ENCODE results near the gene IQSEC1. TPM values are rescaled to one million over a fixed set of nuclear protein-coding genes. Genes with fewer than 3 reads are reported as not detected.
A peak's percentile ranks its signal among the peaks of the same experiment; 100 is the strongest.

The IQSEC1 gene
- total RNA-seq, 2 donors from 2014 or later: 22.7 to 24.5 TPM

GRCh38 chr3:12954180-12954579 is 119.0 kb downstream of the IQSEC1 start:
- Mint-ChIP-seq H3K27me3 (ENCODE audit: insufficient read depth) (no peaks in the 10 kb centered on the region), H3K4me3 (no peak overlapping the region), H3K4me1 (no peaks in the 10 kb centered on the region), H3K27ac (no peak overlapping the region), H3K9me3 (no peaks in the 10 kb centered on the region), H3K36me3 (ENCODE audit: low read depth) (no peaks in the 10 kb centered on the region)
- Histone ChIP-seq H3K27me3 (ENCODE audit: control insufficient read depth, insufficient read depth, low read length, poor library complexity, severe bottlenecking) (no peaks in the 10 kb centered on the region), H3K27ac (ENCODE audit: low read depth, low read length) (no peak overlapping the region), H3K36me3 (ENCODE audit: control insufficient read depth, insufficient read depth, low read length) (no peaks in the 10 kb centered on the region), H3K9me3 (ENCODE audit: control insufficient read depth, low read length) (no peaks in the 10 kb centered on the region), H3K4me3 (ENCODE audit: low read length) (no peak overlapping the region), H3K9ac (ENCODE audit: extremely low read depth, low read length, poor library complexity, severe bottlenecking) (no peak overlapping the region), H3K4me1 (ENCODE audit: control insufficient read depth, insufficient read depth, low read length) (no peaks in the 10 kb centered on the region)
- TF ChIP-seq, protein P1, sequence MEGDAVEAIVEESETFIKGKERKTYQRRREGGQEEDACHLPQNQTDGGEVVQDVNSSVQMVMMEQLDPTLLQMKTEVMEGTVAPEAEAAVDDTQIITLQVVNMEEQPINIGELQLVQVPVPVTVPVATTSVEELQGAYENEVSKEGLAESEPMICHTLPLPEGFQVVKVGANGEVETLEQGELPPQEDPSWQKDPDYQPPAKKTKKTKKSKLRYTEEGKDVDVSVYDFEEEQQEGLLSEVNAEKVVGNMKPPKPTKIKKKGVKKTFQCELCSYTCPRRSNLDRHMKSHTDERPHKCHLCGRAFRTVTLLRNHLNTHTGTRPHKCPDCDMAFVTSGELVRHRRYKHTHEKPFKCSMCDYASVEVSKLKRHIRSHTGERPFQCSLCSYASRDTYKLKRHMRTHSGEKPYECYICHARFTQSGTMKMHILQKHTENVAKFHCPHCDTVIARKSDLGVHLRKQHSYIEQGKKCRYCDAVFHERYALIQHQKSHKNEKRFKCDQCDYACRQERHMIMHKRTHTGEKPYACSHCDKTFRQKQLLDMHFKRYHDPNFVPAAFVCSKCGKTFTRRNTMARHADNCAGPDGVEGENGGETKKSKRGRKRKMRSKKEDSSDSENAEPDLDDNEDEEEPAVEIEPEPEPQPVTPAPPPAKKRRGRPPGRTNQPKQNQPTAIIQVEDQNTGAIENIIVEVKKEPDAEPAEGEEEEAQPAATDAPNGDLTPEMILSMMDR (conservative IDR thresholded peaks at IDR 0.05): no peak
- 85 to 100% methylated on average over 2 to 6 of the region's 6 CpGs for WGBS, 2 experiments (ENCODE audit: insufficient coverage in 1 of 2, insufficient read length in 1 of 2)
- DNase-seq: no peak

DNA sequence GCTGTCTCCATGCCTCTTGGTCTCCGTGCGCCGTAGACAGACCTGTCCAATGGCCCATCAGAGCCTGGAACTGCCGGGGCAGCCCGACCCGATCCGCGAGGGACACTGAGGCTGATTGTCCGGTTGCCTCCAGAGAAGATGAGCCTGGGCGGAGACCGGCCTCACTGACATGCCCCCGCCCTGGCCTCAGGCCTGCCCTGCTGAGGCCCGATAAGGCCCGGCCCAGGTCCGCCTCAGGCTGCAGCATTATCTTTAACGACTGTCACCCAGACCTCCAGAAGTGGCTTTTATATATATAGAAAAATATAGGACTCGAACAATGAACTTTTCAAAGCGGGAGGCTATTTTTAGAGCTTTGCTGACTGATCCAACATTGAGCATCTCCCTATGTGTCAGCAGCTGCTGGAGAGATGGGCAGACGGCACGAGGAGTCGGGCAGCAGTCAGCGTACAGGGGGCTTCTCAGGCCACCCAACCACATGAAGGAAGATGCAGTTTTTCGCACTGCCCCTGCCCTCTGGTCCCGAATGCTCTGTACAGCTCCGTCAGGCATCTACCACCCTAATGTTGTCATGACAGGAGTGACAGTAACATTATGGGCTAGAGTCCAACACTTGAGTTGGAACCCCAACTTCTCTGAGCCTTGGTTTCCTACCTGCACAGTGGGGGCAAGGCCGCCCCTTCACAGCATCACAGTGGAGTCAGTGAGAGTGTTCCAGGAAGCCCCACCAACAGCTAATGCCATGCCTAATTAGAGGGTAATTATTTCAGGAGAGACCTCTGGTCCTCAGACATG is 119.8 kb downstream of the IQSEC1 start:
- Mint-ChIP-seq H3K36me3 (ENCODE audit: low read depth) (no peaks in the 10 kb centered on the region), H3K9me3 (no peaks in the 10 kb centered on the region), H3K4me1 (no peaks in the 10 kb centered on the region), H3K27me3 (ENCODE audit: insufficient read depth) (no peaks in the 10 kb centered on the region), H3K27ac (no peak overlapping the region), H3K4me3 (no peak overlapping the region)
- peak overlapping the region; percentile 38 for H3K27ac ChIP-seq (ENCODE audit: low read depth, low read length)
- H3K36me3 ChIP-seq (ENCODE audit: control insufficient read depth, insufficient read depth, low read length): no peaks in the 10 kb centered on the region
- H3K9ac ChIP-seq (ENCODE audit: extremely low read depth, low read length, poor library complexity, severe bottlenecking): no peak overlapping the region
- H3K4me1 ChIP-seq (ENCODE audit: control insufficient read depth, insufficient read depth, low read length): no peaks in the 10 kb centered on the region
- H3K4me3 ChIP-seq (ENCODE audit: low read length): no peak overlapping the region
- 96% methylated on average over 15 to 26 of the region's 26 CpGs for WGBS, 2 experiments (ENCODE audit: insufficient coverage in 1 of 2, insufficient read length in 1 of 2)
- no peak for DNase-seq
- no peaks in the 10 kb centered on the region for H3K9me3 ChIP-seq (ENCODE audit: control insufficient read depth, low read length)
- TF ChIP-seq, protein P1 (conservative IDR thresholded peaks at IDR 0.05): no peak
- H3K27me3 ChIP-seq (ENCODE audit: control insufficient read depth, insufficient read depth, low read length, poor library complexity, severe bottlenecking): no peaks in the 10 kb centered on the region

DNA sequence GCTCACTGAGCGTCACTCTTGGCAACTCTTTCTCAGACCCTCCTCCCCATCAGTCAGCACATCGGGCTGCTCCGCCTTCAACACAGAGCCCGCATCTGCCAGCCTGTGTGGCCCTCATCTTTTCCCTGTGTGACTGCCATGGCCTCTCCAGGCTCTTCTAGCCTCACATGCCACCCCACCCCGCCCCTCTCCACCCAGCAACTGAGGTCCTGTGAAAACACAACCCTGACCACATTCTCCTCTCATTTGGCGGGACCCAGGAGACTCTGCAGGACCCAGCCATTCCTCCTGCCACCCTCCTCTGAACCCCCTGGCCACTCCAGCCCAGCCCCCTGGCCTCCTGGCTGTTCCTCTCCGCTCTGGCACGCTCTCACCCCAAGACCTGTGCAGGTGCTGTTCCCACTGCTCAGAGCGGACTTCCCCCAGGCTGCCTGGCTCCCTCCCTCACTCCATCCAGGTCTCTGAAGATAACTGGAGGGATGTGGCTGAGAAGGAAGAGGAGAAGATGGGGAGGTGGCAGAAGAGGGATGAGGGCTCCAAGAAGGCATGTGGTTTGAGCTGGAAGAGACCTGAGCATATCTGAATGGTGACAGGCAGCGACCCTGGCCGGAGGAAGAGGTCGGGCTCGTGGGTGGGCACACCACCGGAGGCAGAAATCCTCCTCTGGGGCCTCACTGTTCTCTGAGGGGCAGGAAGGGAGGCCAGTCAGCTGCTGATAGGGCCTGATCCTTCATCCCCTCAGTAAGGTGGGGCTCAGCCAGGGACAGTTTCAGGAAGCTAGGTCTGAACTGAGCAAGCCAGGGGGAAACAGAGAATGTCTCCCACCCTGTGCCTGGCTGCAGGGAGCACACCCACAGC is 120.7 kb downstream of the IQSEC1 start:
- H3K9me3 Mint-ChIP-seq: no peaks in the 10 kb centered on the region
- H3K9me3 ChIP-seq (ENCODE audit: control insufficient read depth, low read length): no peaks in the 10 kb centered on the region
- TF ChIP-seq, protein P1 (conservative IDR thresholded peaks at IDR 0.05): no peak
- no peaks in the 10 kb centered on the region for H3K27me3 Mint-ChIP-seq (ENCODE audit: insufficient read depth)
- H3K4me1 Mint-ChIP-seq: no peaks in the 10 kb centered on the region
- no peak for DNase-seq
- WGBS, 2 experiments (ENCODE audit: insufficient coverage in 1 of 2, insufficient read length in 1 of 2): 87 to 92% methylated on average over 5 to 14 of the region's 14 CpGs
- H3K36me3 ChIP-seq (ENCODE audit: control insufficient read depth, insufficient read depth, low read length): no peaks in the 10 kb centered on the region
- H3K4me1 ChIP-seq (ENCODE audit: control insufficient read depth, insufficient read depth, low read length): no peaks in the 10 kb centered on the region
- H3K27me3 ChIP-seq (ENCODE audit: control insufficient read depth, insufficient read depth, low read length, poor library complexity, severe bottlenecking): no peaks in the 10 kb centered on the region
- no peak overlapping the region for H3K9ac ChIP-seq (ENCODE audit: extremely low read depth, low read length, poor library complexity, severe bottlenecking)
- no peaks in the 10 kb centered on the region for H3K36me3 Mint-ChIP-seq (ENCODE audit: low read depth)
- peak overlapping the region; percentile 35 for H3K27ac Mint-ChIP-seq
- no peak overlapping the region for H3K4me3 ChIP-seq (ENCODE audit: low read length)
- H3K27ac ChIP-seq (ENCODE audit: low read depth, low read length): no peak overlapping the region
- no peak overlapping the region for H3K4me3 Mint-ChIP-seq
